ENCODE measurements around the gene NSD1. TPM values are rescaled to one million over a fixed set of nuclear protein-coding genes. Genes with fewer than 3 reads are reported as not detected.

NSD1 gene
- polyA plus RNA-seq, 1 donor (not counting 4 experiments of a cell fraction or from before 2014, with no cell fraction given): 13.6 TPM

DNA sequence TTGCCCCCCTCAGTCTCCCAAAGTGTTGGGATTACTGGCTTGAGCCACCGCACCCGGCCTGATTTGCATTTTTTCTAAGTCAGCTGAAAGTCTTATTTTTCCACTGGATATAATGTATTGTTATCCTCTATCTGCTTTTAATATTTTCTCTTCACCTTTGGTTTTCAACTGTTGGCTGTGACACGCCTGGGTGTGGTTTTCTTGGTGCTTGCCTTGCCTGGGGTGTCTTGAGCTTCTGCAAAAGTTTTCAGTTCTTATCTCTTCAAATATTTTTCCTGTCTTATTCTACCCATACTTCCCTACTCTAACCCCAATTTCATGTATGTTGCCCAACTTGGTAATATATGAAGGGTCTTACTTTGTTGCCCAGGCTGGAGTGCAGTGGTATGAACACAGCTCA, 182.4 kb downstream of the NSD1 start:
- Histone ChIP-seq H3K9me1 (ENCODE audit: control insufficient read depth, extremely low read depth, insufficient read depth, low read length) (peaks cover 3% of the 10 kb centered on the region), H3K9ac (ENCODE audit: control insufficient read depth, extremely low read depth, insufficient read depth, low read length) (no peak overlapping the region), H3K27ac (ENCODE audit: control insufficient read depth, insufficient read depth, low read length) (no peak overlapping the region), H3K27me3 (ENCODE audit: control insufficient read depth, extremely low read depth, insufficient read depth, low read length) (no peaks in the 10 kb centered on the region), H3K4me1 (ENCODE audit: control insufficient read depth, extremely low read depth, insufficient read depth, low read length) (peaks cover 12% of the 10 kb centered on the region), H2AFZ (ENCODE audit: control insufficient read depth, low read length) (no peak overlapping the region), H3K9me3 (ENCODE audit: control insufficient read depth, low read depth, low read length) (no peaks in the 10 kb centered on the region), H4K20me1 (ENCODE audit: control insufficient read depth, extremely low read depth, insufficient read depth, low read length) (no peaks in the 10 kb centered on the region), H3K36me3 (ENCODE audit: control insufficient read depth in 2 of 2, extremely low read depth in 1 of 2, insufficient read depth in 2 of 2, low read length in 2 of 2) (peaks cover 0 to 3% of the 10 kb centered on the region in 2 experiments), H3K4me3 (ENCODE audit: control insufficient read depth in 2 of 3, extremely low read depth in 1 of 3, insufficient read depth in 2 of 3, low read depth in 1 of 3, low read length in 3 of 3) (no peak overlapping the region), H3K4me2 (ENCODE audit: control insufficient read depth, extremely low read depth, insufficient read depth, low read depth, low read length) (no peak overlapping the region), H3K79me2 (ENCODE audit: control insufficient read depth, insufficient read depth, low read length) (no peaks in the 10 kb centered on the region)
- DNase-seq (ENCODE audit: low read depth, low spot score): no peak
- TF ChIP-seq EZH2 (IDR thresholded peaks at IDR 0.05; ENCODE audit: low read length): no peak
- TF ChIP-seq, protein P1, sequence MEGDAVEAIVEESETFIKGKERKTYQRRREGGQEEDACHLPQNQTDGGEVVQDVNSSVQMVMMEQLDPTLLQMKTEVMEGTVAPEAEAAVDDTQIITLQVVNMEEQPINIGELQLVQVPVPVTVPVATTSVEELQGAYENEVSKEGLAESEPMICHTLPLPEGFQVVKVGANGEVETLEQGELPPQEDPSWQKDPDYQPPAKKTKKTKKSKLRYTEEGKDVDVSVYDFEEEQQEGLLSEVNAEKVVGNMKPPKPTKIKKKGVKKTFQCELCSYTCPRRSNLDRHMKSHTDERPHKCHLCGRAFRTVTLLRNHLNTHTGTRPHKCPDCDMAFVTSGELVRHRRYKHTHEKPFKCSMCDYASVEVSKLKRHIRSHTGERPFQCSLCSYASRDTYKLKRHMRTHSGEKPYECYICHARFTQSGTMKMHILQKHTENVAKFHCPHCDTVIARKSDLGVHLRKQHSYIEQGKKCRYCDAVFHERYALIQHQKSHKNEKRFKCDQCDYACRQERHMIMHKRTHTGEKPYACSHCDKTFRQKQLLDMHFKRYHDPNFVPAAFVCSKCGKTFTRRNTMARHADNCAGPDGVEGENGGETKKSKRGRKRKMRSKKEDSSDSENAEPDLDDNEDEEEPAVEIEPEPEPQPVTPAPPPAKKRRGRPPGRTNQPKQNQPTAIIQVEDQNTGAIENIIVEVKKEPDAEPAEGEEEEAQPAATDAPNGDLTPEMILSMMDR (optimal IDR thresholded peaks at IDR 0.05 in 1 of 3, IDR thresholded peaks at IDR 0.05 in 1 of 3, conservative IDR thresholded peaks at IDR 0.05 in 1 of 3; ENCODE audit: extremely low read depth in 1 of 3, insufficient read depth in 2 of 3, low read length in 3 of 3): no peak
- no peak for FAIRE-seq
- dilution Hi-C loops (cut with MboI; ENCODE audit: extremely low pct_ligation_motif_present, low sequenced_read_pairs): no loop called here

DNA sequence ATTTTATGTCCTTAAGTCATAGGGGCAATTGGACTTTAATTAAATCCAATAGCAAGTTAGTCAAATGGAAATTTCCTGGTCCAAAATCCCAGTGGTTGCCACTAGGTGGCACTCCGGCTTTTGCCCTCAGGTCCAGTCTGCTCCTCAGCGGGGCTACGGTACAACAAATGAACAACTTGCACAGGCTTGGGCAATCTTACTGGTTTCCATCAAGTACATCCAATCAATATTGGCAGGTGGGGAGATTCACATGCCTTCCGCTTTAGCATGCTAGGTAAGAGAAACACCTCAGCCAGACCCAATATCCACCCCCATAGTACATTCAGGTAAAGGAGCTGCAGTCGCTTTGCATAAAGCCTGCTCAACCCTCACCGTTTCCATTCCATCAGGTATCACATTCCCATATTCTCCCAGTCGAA, 184.4 kb downstream of the NSD1 start:
- Histone ChIP-seq H3K4me1 (ENCODE audit: control insufficient read depth, extremely low read depth, insufficient read depth, low read length) (peaks cover under 1% of the 10 kb centered on the region), H3K4me2 (ENCODE audit: control insufficient read depth, extremely low read depth, insufficient read depth, low read depth, low read length) (no peak overlapping the region), H3K79me2 (ENCODE audit: control insufficient read depth, insufficient read depth, low read length) (no peaks in the 10 kb centered on the region), H3K9me1 (ENCODE audit: control insufficient read depth, extremely low read depth, insufficient read depth, low read length) (peaks cover 3% of the 10 kb centered on the region), H3K36me3 (ENCODE audit: control insufficient read depth in 2 of 2, extremely low read depth in 1 of 2, insufficient read depth in 2 of 2, low read length in 2 of 2) (peaks cover 0 to 3% of the 10 kb centered on the region in 2 experiments), H2AFZ (ENCODE audit: control insufficient read depth, low read length) (no peak overlapping the region), H3K9me3 (ENCODE audit: control insufficient read depth, low read depth, low read length) (no peaks in the 10 kb centered on the region), H3K27ac (ENCODE audit: control insufficient read depth, insufficient read depth, low read length) (no peak overlapping the region), H3K27me3 (ENCODE audit: control insufficient read depth, extremely low read depth, insufficient read depth, low read length) (no peaks in the 10 kb centered on the region), H3K4me3 (ENCODE audit: control insufficient read depth in 2 of 3, extremely low read depth in 1 of 3, insufficient read depth in 2 of 3, low read depth in 1 of 3, low read length in 3 of 3) (no peak overlapping the region), H3K9ac (ENCODE audit: control insufficient read depth, extremely low read depth, insufficient read depth, low read length) (no peak overlapping the region), H4K20me1 (ENCODE audit: control insufficient read depth, extremely low read depth, insufficient read depth, low read length) (no peaks in the 10 kb centered on the region)
- peak; percentile 72 for FAIRE-seq
- dilution Hi-C loops (cut with MboI; ENCODE audit: extremely low pct_ligation_motif_present, low sequenced_read_pairs): no loop called here
- peak; percentile 50 for DNase-seq (ENCODE audit: low read depth, low spot score)
- TF ChIP-seq, protein P1 (optimal IDR thresholded peaks at IDR 0.05 in 1 of 3, IDR thresholded peaks at IDR 0.05 in 1 of 3, conservative IDR thresholded peaks at IDR 0.05 in 1 of 3; ENCODE audit: extremely low read depth in 1 of 3, insufficient read depth in 2 of 3, low read length in 3 of 3): peak; percentile 82 to 93 (median 88)
- no peak for TF ChIP-seq EZH2 (IDR thresholded peaks at IDR 0.05; ENCODE audit: low read length)

All from keratinocyte (primary cell).